ENCODE data around the gene SKAP2. TPM values are rescaled to one million over a fixed set of nuclear protein-coding genes. Genes with fewer than 3 reads are reported as not detected.

Gene SKAP2
- total RNA-seq, 1 donor from 2014 or later: 25.5 TPM

DNA sequence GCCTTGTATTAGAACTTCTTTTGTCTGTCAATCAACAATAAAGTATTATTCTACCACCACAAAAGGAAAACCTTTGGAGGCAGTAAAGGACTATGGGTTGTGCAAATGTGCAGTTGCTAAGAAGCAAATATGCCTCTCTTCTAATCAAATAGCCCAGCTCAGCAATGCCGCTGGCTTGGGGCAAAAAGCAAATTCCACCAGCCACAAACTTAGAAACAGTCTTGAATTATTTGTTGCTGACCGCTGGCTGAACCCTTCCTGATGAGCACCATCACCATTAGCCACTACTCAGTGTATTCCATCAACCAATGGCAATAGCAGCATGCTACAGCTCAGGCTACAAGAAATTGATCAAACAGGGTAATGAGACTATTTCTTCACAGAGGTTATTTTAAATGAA lies 51.0 kb downstream of the SKAP2 start:
- H3K27me3 Mint-ChIP-seq: no peaks in the 10 kb centered on the region
- peak overlapping the region; percentile 73 for H3K4me3 Mint-ChIP-seq
- H3K4me1 Mint-ChIP-seq (ENCODE audit: unreplicated experiment): peaks cover 32% of the 10 kb centered on the region
- TF ChIP-seq, protein P1, sequence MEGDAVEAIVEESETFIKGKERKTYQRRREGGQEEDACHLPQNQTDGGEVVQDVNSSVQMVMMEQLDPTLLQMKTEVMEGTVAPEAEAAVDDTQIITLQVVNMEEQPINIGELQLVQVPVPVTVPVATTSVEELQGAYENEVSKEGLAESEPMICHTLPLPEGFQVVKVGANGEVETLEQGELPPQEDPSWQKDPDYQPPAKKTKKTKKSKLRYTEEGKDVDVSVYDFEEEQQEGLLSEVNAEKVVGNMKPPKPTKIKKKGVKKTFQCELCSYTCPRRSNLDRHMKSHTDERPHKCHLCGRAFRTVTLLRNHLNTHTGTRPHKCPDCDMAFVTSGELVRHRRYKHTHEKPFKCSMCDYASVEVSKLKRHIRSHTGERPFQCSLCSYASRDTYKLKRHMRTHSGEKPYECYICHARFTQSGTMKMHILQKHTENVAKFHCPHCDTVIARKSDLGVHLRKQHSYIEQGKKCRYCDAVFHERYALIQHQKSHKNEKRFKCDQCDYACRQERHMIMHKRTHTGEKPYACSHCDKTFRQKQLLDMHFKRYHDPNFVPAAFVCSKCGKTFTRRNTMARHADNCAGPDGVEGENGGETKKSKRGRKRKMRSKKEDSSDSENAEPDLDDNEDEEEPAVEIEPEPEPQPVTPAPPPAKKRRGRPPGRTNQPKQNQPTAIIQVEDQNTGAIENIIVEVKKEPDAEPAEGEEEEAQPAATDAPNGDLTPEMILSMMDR (conservative IDR thresholded peaks at IDR 0.05): no peak
- peaks cover 7% of the 10 kb centered on the region for H3K9me3 Mint-ChIP-seq
- H3K36me3 Mint-ChIP-seq: peaks cover 14% of the 10 kb centered on the region
- peak overlapping the region; percentile 35 for H3K27ac Mint-ChIP-seq
- no peak for DNase-seq (ENCODE audit: extremely low spot score, unreplicated experiment)

DNA sequence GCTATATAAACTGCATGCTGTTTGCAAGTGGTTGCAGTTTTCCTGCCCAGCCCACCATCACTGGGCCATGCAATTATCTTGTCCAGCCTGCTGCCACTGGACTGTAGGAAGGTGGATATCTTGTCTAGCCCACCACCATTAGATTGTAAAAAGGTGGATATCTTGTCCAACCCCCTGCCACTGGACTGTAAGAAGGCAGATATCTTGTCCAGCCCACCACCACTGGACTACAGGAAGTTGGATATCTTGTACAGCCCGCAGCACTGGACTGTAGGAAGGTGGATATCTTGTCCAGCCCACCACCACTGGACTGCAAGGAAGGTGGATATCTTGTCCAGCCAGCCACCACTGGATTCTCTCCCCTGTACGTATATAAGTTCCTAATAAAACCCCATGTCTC lies 69.8 kb downstream of the SKAP2 start:
- Mint-ChIP-seq H3K36me3 (peaks cover 17% of the 10 kb centered on the region), H3K4me3 (no peak overlapping the region), H3K9me3 (peaks cover 16% of the 10 kb centered on the region), H3K27ac (no peak overlapping the region), H3K4me1 (ENCODE audit: unreplicated experiment) (peaks cover 8% of the 10 kb centered on the region), H3K27me3 (no peaks in the 10 kb centered on the region)
- TF ChIP-seq, protein P1 (conservative IDR thresholded peaks at IDR 0.05): no peak
- no peak for DNase-seq (ENCODE audit: extremely low spot score, unreplicated experiment)

DNA sequence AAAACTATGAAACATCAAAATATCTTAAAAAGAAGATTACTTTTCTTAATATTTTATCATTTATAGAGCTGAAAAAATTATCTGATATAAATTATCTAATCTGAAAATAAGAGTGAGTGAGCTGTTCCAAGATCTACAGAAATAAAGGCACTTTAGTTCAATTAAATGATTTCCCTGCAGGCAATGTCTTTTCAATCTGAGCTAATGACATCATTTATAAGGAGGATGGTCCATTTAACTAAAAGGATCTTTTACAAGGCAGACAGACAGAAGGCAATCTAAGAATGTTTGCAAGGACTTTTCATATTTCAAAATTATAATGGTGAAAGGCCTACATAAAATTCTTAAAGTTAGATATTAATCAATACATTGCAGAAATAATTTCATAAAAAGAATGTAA lies 71.8 kb downstream of the SKAP2 start:
- Mint-ChIP-seq H3K4me1 (ENCODE audit: unreplicated experiment) (peaks cover 21% of the 10 kb centered on the region), H3K4me3 (no peak overlapping the region), H3K36me3 (peaks cover 6% of the 10 kb centered on the region), H3K27ac (no peak overlapping the region), H3K27me3 (no peaks in the 10 kb centered on the region), H3K9me3 (no peaks in the 10 kb centered on the region)
- TF ChIP-seq, protein P1 (conservative IDR thresholded peaks at IDR 0.05): no peak
- DNase-seq (ENCODE audit: extremely low spot score, unreplicated experiment): no peak

DNA sequence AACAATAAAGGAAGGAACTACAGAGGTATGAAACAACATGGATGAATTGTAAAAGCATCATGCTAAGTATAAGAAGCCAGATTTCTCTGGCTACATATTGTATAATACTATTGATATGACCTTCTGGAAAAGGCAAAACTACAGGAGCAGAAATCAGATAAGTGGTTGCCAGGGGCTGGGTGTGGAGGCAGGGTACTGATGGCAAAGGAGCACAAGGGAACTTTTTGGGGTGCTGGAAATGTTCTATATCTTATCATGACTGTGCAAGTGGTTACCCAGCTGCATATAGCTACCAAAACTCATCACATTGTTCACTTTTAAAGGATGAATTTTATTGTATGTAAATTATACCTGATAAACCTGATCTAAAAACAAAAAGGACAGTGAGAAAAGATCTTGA lies 72.4 kb downstream of the SKAP2 start:
- H3K4me1 Mint-ChIP-seq (ENCODE audit: unreplicated experiment): peaks cover 23% of the 10 kb centered on the region
- H3K9me3 Mint-ChIP-seq: no peaks in the 10 kb centered on the region
- H3K4me3 Mint-ChIP-seq: no peak overlapping the region
- DNase-seq (ENCODE audit: extremely low spot score, unreplicated experiment): no peak
- H3K27me3 Mint-ChIP-seq: no peaks in the 10 kb centered on the region
- no peak overlapping the region for H3K27ac Mint-ChIP-seq
- H3K36me3 Mint-ChIP-seq: peaks cover 6% of the 10 kb centered on the region
- TF ChIP-seq, protein P1 (conservative IDR thresholded peaks at IDR 0.05): no peak

DNA sequence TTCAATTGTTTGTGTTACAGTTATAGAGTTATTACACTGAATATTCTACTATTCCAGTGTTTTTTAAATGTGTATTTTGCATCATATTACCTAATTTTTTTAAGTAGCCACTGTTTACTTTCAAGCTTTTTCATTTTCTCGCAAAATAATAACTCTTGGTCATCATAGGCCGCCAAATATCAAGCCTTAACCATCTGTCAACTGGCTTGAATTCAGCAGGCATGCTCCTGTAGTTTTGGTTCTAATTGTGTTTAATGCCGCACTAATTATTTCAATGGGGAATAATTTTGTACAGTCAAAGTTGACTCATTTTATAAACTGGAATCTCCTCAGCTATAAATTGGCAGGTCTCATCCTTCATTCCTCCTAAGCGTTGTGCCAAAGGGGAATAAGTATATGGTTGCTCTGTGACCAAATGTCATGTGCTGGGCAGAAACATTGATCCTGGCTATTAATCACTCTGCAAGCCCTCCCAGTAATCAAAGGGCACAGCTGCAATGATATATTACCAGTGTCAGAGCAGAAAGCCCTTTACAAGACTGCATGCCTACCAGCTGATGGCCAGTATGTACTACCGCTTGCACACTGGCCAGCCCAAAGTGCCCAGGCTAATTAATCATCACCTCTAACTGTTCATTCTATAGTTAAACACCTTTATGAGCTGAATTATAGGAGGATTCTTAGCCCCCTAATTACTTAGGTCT lies 74.8 kb downstream of the SKAP2 start:
- DNase-seq (ENCODE audit: extremely low spot score, unreplicated experiment): no peak
- H3K4me3 Mint-ChIP-seq: no peak overlapping the region
- H3K9me3 Mint-ChIP-seq: no peaks in the 10 kb centered on the region
- H3K27ac Mint-ChIP-seq: no peak overlapping the region
- peaks cover 8% of the 10 kb centered on the region for H3K36me3 Mint-ChIP-seq
- H3K27me3 Mint-ChIP-seq: no peaks in the 10 kb centered on the region
- peaks cover 23% of the 10 kb centered on the region for H3K4me1 Mint-ChIP-seq (ENCODE audit: unreplicated experiment)
- TF ChIP-seq, protein P1 (conservative IDR thresholded peaks at IDR 0.05): no peak

All from type B pancreatic cell (in vitro differentiated cells).